Thyroid gland (tissue), 4 donors: ENCODE results near the gene AQR.

ENCODE experiments used
- CTCF ChIP-seq, 6 experiments: fragments of 200-600 bp in 3 of 6; fragments of 450-650 bp in 3 of 6; sonication (generic) in 3 of 6; IDR thresholded peaks; one replicate each; pipeline ENCODE4 v1.5.1; 2016 to 2019; ENCODE audit warnings: antibody characterized with exemption in 6 of 6, mild to moderate bottlenecking in 2 of 6, inconsistent platforms in 1 of 6, moderate library complexity in 1 of 6
- POLR2A ChIP-seq, 2 donors: fragments of 450-650 bp; IDR thresholded peaks; one replicate each; pipeline ENCODE4 v1.6.1; 2017; ENCODE audit warnings: antibody characterized with exemption in 2 of 2, mild to moderate bottlenecking in 2 of 2, moderate library complexity in 1 of 2

DNA sequence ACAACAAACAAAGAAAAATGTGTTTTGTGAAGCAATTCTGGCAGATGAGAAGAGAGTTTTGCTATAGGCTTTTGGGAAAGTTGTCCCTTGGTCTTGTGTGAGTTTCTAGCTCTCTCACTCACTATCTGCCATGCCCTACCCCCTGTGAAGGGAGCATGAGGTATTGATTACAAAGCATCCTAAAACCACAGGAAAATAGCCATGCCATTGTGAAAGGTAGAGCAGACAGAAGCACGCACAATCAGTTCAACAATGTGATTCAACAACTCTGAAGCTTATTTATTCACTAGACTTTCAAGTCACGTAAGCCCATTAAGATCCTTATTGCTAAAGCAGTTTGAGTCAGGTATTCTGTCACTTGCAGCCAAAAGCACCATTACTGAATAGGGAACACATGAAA, 6.5 kb upstream of the AQR start:
- TF ChIP-seq CTCF (IDR thresholded peaks at IDR 0.05) (no peak), POLR2A (IDR thresholded peaks at IDR 0.05) (no peak)
